GM23248 (cell line): ENCODE results near the gene GAK.

Experiments
- EZH2 ChIP-seq: fragments of 200-600 bp; sonication (generic); IDR thresholded peaks from 2 replicates; pipeline ENCODE4 v1.6.1; 2018; ENCODE audit warnings: antibody characterized with exemption, mild to moderate bottlenecking; ENCODE audit not compliant: insufficient read depth, poor library complexity, severe bottlenecking
- EZH2phosphoT487 ChIP-seq: fragments of 200-600 bp; sonication (generic); IDR thresholded peaks from 2 replicates; pipeline ENCODE4 v1.6.1; 2018; ENCODE audit warnings: antibody characterized with exemption, moderate library complexity, mild to moderate bottlenecking, low read depth; ENCODE audit not compliant: insufficient read depth

DNA sequence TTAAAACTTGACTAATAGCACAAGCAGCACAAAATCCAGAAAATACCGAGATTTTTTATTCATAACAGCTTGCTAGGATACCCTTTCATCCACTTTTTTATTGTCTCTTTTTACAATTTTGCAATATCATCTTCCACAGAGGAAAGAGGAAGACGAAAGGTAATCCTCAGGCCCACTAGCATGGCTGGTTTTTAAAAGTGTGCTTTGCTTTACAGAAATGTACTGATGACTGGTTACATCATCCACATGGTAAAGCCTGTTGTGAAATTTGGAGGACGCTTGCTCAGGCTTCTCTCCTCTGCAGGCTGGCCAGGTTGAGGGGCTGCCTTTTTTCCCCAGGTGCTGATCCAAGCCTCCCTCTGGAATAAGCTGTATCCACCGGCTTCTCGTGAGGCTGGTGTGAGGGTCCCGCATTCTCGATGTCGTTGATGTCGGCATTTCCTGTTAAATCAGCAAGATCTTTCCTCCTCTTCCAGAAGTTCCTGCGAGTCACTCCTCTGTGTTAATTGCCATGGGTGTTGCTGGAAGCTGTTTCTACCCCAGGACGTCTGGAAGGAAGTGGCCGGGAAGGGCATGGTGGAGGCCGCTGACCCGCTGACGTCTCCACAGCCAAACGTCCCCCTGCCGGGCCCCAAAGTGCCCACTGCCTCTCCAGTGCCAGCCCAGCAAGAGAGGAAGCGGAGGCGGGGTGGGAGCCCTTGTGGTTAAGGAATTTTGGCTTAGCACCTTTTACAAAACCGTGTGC, 47.0 kb upstream of the GAK start:
- TF ChIP-seq EZH2 (no peak), EZH2phosphoT487 (no peak)
